Measurements from ENCODE around the gene LBHD2.
A peak's percentile ranks its signal among the peaks of the same experiment; 100 is the strongest.

Gene LBHD2

DNA sequence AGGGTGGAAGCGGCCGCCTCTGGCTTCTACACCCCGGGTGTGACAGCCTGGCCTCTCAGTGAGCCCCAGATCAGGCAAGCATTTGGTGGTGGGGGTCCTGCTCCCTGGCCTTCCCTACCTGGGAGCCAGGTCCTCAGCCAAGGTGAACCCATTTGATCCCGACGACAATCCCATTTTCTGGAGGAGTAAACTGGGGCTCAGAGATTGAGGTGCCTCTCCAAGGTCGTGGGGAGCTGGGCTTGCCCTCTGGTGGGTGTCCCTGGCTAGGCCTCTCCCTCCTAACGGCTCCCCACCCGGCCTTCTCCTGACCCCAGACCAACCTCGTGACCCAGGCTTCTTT lies 7.8 kb downstream of the LBHD2 start:
- DNase-seq = no peak

DNA sequence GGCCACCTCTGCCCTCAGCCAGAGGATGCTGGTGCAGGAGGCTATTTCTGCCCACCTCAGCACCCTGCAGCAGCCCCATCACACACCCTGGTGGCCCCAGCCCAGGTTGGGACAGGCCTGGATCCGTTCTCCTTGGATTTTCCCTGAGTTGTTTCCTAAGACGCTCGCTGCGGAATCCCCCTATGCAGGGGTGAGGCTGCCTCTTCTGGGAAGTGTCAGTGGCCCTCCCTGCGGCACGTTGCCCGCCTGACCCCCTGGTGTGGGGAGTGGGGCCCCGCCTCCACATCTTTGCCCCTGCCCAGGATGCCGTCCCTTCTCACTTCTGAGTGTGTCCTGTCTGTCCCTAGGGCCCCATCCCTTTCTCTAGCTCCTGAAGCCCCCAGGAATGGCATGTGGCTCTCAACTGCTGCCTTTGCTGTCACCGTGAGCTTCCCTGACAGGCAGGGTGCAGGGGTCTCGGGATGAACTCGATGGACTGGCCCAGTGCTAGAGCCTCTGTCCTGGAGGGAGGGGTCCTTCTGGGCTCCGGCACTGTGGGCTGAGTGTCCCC lies 9.9 kb downstream of the LBHD2 start:
- no peak for DNase-seq

DNA sequence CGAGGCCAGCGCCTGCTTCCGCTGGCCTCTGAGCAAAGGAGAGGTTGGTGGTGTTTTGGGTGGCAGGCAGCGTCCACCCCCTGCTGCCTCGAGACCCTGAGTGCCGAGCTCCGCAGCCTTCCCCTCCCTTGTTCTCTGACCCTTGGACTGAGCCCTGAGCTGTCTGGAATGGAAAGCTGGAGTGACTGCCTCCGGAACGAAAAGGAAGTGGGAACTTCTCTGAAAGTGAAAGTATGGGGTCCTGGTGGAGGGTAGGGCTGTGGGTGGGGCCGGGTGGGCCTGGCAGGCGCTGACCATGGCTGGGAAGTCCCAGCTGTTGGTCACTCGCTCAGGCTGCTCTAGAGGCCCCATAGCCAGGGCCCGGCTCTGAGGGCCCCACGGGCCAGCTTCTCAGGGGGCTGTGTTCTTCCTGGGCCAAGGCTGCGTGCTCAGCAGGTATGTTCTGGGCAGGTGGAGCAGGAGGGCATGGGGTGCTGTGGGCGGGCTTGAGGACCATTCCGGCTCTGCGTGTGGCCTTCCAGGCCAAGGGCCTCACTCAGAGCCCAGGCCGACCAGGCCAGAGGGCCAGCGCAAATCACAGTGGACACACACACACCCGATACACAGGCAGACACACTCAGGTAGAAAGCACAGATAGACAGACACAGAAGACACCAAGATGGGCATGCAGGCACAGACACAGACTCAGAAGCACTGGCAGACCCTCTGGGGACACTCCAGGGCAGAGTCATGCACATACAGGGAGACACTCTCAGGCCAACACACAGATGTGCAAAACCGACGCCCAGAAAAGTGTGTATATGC lies 10.6 kb downstream of the LBHD2 start, which contains the start of gene EXOC3L4:
Gene EXOC3L4, plus strand, starts transcription at position 320 of the 804 bp plus-strand sequence. CDS start 5,495 bp downstream, outside the sequence.
- DNase-seq = no peak

- no peak for DNase-seq
Observed at GRCh38 chr14:103095210-103095778, 11.3 kb downstream of the LBHD2 start.

DNA sequence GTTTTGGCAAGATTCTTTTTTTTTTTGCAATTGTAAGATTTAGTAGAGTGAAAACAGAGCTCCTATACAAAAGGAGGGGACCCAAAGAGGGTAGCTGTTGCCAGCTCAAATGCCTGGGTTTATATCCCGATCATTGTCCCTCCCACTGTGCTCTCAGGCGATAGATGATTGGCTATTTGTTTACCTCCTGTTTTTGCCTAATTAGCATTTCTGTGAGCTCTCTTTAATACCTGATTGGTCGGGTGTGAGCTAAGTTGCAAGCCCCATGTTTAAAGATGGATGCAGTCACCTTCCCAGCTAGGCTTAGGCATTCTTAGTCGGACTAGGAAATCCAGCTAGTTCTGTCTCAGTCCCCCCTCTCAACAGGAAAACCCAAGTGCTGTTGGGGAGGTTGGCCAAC lies 12.4 kb downstream of the LBHD2 start:
- no peak for DNase-seq

DNA sequence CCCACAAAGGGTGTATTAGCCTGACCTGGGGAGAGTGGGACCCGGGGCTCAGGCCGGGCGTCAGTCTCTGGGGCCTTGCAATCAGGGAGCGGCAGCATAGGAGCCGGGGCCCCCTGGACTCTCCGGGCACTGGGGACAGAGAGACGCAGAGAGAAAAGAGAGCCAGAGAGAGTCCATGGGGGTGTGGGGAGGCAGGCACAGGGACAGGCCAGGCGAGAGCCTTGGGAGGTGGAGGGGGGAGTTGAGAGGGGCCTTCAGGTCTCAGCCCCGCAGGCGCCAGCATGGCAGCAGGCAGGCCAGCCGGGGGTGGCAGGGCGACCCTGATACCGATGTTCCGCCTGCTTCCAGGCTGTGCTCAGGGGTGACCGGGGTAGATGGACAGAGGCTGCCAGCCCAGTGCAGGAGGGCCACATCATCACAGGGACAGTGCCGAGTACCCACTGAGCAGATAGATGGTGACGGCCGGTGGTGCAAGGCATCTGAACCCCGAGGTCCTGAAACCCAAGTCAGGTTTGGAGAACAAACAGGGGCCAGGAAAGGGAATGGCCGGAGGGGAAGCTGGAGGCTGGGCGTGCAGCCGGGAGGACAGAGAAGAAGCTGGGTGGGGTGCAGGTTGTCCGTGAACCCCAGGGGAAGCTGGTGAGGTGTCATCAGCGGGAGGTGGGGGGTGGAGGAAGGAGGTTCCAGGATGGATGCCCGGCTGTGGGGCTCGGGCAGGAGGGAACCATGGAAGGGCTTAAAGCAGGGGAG lies 13.4 kb downstream of the LBHD2 start:
- no peak for DNase-seq

- DNase-seq = no peak
Observed at GRCh38 chr14:103097994-103098957, 14.3 kb downstream of the LBHD2 start.

DNA sequence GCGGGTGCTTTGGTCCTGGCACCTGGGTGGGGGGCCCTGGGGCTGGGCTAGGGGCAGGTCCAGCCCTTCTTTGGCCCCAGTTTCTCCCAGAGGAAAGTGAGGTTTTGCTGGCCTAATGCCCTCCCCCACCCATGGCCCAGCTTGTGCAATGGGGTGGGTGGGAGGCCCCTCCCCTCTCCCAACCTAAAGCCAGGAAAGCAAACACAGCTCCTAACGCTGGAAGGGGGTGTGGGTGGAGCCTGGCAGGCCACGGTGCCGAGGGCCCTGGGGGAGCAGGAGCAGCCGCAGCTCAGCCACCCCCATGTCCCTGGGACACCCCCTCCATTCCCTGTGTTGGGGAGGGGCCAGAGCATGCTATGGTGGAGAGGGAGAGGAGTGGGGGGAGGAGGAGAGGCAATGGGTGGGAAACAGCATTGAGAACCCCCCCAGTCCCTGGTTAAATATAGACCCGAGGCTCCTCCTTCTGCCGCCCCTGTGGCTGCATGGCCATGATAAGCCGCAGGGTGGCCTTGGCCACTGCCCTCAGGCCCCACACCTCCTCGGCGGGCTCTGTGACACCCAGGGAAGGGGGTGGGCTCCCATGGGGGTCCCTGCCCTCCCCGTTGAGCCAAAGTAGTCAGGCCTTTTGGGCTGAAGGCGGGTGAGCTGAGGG lies 15.2 kb downstream of the LBHD2 start:
- no peak for DNase-seq

- no peak for DNase-seq
Observed at GRCh38 chr14:103099733-103100280, 15.8 kb downstream of the LBHD2 start.

- no peak for DNase-seq
Observed at GRCh38 chr14:103100281-103101121, 16.5 kb downstream of the LBHD2 start.

GRCh38 chr14:103101257-103101962 lies 17.4 kb downstream of the LBHD2 start:
- DNase-seq = no peak

GRCh38 chr14:103101963-103102688 lies 18.1 kb downstream of the LBHD2 start:
- DNase-seq = no peak

- DNase-seq = no peak
Observed at GRCh38 chr14:103102689-103103260, 18.8 kb downstream of the LBHD2 start.

- peak; percentile 84 for DNase-seq
Observed at GRCh38 chr14:103103461-103104388, 19.7 kb downstream of the LBHD2 start.

DNA sequence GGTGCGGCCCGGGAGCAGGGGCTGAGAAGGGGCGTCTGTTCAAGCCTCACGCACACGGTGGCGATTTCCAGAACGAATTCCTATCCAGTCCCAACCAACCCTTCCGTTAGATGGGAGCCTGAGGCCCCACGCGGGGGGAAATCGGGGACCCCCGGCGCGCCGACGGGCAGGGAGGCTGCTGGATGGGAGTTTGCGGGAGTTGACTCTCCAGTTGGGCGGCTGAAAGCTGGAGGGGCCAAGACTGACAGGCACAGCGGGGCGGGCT lies 20.3 kb downstream of the LBHD2 start:
- DNase-seq = no peak

GRCh38 chr14:103104654-103105452 lies 20.8 kb downstream of the LBHD2 start:
- DNase-seq = peak; percentile 77

GRCh38 chr14:103105580-103106150 lies 21.7 kb downstream of the LBHD2 start:
- no peak for DNase-seq
